GM20000 (cell line): ENCODE data around the gene CDH13.

Experiments
- DNase-seq: peaks from one replicate; pipeline ENCODE4 v3.0.0; 2012; ENCODE audit warnings: low spot score
- TF ChIP-seq, protein P1 (sequence below): IDR thresholded peaks from 2 replicates; pipeline ENCODE4 v1.5.1; 2012; ENCODE audit warnings: mild to moderate bottlenecking, control low read depth; ENCODE audit errors: extremely low read depth, missing control alignments

CDH13 gene

GRCh38 chr16:83002351-83003334, 375.9 kb downstream of the CDH13 start:
- TF ChIP-seq, protein P1, sequence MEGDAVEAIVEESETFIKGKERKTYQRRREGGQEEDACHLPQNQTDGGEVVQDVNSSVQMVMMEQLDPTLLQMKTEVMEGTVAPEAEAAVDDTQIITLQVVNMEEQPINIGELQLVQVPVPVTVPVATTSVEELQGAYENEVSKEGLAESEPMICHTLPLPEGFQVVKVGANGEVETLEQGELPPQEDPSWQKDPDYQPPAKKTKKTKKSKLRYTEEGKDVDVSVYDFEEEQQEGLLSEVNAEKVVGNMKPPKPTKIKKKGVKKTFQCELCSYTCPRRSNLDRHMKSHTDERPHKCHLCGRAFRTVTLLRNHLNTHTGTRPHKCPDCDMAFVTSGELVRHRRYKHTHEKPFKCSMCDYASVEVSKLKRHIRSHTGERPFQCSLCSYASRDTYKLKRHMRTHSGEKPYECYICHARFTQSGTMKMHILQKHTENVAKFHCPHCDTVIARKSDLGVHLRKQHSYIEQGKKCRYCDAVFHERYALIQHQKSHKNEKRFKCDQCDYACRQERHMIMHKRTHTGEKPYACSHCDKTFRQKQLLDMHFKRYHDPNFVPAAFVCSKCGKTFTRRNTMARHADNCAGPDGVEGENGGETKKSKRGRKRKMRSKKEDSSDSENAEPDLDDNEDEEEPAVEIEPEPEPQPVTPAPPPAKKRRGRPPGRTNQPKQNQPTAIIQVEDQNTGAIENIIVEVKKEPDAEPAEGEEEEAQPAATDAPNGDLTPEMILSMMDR: no peak
- DNase-seq: no peak

DNA sequence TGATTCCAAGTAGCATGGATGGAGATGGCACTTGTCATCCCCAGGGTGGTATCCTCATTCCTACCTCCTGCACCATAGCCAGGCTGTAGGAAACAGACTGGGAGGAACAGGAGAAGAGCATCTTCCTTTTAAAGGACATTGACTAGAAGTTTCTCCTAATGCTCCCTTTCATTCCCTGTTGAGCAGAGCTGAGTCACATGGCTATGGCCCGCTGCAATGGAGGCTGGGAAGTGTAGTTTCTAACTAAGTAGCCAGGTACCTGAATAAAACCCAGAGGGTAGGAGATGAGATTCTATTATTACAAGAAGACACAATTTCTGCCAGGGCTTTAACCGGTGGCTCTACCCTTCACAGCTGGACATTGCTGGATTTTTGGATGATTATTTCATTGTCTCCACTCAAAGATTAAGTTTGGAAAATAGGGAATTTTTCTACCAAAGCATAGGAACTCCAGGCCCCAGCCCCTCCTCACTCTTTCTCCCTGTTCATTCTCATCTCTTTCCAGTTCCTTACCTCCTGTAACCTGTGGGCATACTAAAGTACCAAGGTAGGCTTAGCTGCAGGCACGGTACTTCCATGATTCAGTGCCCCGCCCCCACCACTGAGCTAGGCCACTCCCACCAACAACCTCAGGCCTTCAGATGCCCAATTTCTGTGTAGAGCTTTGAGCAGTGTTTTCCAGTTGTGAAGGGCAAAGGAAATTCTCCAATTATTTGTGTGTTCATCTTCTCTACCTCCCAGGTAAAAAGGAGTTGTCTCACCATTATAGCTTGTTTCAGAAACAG, 378.3 kb downstream of the CDH13 start:
- DNase-seq: no peak
- TF ChIP-seq, protein P1: no peak

DNA sequence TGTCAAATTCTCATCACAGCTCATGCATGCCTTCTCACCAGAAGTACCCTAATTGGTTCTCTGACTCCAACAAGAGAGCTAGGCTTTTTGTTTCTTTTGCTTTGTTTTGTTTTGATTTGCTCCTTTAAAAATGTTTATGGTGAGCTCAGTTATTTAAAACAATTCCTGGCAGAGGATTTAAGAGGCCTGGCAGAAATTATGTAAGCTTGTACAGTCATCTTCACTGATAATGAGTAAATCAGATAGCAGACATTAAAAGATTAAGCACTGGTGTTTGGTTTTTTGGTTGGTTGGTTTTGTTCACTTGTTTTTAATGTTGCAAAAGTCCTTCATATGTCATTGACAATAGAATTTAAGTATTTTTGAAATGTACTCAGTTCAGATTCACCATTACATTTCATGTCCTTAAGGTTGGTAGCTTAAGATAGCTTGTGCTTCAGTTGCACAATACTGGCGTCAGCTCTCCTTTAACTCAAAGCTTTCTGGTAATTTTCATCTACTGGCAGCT, 378.9 kb downstream of the CDH13 start:
- TF ChIP-seq, protein P1: no peak

DNA sequence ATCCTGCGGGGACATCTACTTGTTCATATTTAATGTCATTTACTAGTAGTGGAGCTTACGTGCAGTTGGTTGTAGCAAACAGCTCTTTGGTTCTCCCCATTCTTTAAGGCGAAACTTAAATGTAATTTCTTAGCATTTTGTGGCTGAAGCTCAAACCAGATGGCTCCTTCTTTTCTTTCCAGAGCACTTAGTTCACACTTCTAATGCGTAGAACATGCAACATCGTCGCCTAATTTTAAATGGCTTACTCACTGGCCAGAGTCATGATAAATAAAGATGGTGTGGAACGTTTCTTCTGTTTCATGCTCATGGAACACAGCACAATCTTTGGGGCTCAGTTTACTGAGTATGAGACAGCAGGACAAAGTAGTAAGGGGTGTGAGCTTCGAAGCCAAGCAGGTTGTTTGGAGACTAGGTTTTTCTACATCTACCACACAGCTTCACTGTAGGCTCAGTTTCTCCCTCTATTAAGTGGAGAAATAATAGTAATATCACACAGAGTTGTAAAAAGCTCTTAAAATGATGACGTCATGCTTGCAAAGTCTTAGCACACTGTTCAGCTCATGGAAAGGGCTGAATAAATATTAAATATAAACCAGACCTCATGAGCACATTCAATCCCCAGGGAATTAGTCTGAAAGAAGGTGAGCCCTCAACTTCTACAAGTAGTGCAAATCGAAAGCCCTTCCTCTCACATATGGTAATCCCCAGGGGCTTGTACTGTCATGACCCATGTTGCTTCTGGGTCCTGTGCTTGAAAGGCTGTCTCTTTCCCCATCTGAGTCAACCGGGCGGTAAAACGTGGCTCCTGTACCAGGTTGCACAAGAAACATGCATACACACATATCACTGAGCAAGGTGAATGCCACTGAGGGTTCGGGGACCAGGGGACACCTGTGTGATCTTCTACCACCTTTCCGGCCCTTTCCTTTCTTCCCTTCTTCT, 384.3 kb downstream of the CDH13 start:
- TF ChIP-seq, protein P1: no peak
- DNase-seq: no peak

More for the DNA sequence above, 378.9 kb downstream of the CDH13 start:
- DNase-seq: no peak

GRCh38 chr16:83011939-83012338, 385.2 kb downstream of the CDH13 start:
- no peak for DNase-seq
- TF ChIP-seq, protein P1: no peak

DNA sequence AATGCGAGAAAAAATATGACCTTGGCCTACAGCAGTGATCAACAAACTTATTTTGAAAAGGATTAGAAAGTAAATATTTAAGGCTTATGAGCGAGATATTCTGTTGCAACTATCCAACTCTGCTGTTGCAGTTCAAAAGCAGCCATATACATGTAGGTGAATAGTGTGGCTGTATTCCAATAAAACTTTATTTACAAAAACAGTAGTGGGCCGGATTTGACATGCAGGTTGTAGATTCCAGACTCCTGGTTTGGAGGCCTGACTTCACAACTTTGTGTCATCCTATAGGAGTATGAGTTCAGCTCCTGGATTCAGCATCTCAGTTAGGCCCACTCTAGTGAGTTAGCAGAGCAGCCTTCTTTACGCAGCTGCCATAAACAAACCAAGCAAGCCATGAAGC, 386.3 kb downstream of the CDH13 start:
- DNase-seq: no peak
- TF ChIP-seq, protein P1: no peak
